Forelimb muscle (tissue), 1 donor: ENCODE data around the gene KLHL1. TPM values are rescaled to one million over a fixed set of nuclear protein-coding genes. Genes with fewer than 3 reads are reported as not detected.

Experiments
- DNase-seq: peaks from one replicate; pipeline ENCODE4 v3.0.0-alpha.2; 2013; ENCODE audit warnings: low read depth
- polyA plus RNA-seq: library from polyadenylated mRNA; unstranded; fragments of 120-200 nt; gene quantifications from one replicate; pipeline ENCODE4 v1.2.1, GENCODE V29; 2013; ENCODE audit not compliant: insufficient read length

KLHL1 gene
- polyA plus RNA-seq, 1 donor, result not detected

DNA sequence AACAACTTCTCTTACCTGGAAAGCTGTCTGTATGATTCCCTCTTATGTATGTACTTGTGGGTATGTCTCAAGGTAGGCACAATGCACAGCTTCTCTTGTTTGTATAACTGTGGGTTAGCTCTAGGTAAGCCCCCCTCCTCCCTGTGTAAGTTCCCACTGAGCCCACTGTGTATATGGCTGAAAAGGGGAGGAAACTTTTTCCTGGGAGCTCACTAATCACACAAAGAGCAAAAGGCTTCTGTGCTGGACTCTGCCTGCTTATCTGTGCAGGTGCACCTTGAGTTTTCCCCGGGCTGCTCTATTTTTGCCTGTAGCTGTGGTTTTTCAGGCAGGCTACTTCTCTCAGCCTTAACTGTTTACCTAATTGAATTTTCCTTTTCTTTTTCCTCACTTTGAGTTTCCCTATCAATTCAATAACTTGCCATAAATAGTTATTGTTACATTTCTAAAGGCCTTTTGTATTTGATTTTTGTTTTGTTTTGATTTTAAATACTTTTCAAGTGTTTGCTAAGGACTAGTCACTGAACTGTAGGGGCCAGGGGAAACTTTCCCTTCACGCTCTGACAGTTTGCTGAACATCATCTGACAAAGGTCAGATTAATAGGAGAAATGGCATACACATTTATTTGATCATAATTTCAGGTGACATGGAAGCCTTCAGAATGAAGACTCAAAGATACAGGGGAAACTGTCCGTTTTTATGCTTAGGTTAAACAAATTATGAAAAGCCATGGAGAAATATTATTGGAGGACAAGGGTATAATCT is 424.1 kb downstream of the KLHL1 start:
- DNase-seq, result no peak

DNA sequence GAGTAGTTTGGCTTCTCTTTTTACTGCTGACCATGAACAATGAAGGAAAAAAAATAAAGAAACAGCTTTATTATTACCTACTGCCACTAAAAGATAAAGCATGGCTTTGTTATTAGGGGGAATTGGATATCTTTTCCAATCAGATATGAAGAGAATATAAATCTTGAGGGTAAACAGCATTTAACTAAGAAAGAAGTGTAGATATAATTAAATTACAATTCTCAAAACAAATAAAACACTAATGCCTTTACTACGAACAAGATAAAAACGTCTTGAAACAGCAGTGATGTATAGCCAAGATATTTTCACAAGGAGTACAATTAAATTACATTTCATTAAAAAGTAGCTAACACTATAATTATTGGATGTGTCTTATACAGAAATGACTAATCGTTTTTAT is 426.5 kb downstream of the KLHL1 start:
- DNase-seq, result no peak

GRCh38 chr13:69677343-69677742 is 430.9 kb downstream of the KLHL1 start:
- DNase-seq, result no peak

DNA sequence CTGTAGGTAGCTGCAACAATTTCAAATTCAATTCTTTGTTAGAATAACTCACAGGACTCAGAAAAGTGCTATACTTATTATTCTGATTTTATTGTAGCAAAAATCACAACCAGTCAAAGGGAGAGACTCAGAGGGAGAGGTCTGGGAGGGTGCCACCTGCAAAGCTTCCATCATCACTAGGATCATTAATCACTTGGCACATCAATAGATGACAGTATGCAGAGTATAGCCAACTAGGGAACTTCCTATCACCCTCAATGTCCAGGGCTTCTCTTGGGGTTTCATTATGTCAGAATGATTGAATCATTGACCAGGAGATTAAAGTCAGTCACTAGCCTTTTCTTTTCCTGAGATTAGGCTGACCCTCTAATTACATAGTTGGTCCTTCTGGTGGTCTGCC is 432.0 kb downstream of the KLHL1 start:
- no peak for DNase-seq

GRCh38 chr13:69660155-69660554 is 448.1 kb downstream of the KLHL1 start:
- DNase-seq, result no peak

- DNase-seq, result no peak
These were observed 450.6 kb downstream of the KLHL1 start for GRCh38 chr13:69657676-69658075.

DNA sequence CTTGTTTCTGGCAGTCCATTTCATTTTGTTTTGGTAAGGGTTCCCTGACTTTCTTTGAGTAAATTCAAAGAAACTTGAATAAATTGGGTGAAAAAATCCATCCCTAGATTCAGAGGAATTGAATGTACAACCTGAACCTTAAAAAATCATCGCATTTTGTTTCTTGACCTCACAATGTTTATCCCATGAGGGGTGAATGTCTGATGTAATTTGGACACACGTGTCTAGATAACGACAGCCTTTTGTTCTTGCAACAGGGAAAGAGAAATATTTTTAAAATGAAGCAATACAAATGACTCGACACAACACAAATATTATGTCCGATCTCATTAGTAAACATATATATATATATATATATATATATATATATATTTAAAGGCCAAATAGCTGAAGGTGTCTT is 453.9 kb downstream of the KLHL1 start:
- no peak for DNase-seq

Other genes starting within 250 kb of the KLHL1 start
- gene ATXN8OS, start 626 bp downstream of the KLHL1 start, polyA plus RNA-seq, result 0.63 TPM